Sciatic nerve (tissue), 2 donors: ENCODE measurements around the gene NPAT. TPM values are rescaled to one million over a fixed set of nuclear protein-coding genes. Genes with fewer than 3 reads are reported as not detected.

Source experiments
- ATAC-seq: fragments of 200-7000 bp; cut with Tn5 transposase; one replicate; pipeline ENCODE4 v1.9.1; 2020; ENCODE audit warnings: mild to moderate bottlenecking, moderate library complexity
- DNase-seq: peaks from one replicate; pipeline ENCODE4 v3.0.0-alpha.2; 2020; ENCODE audit warnings: low spot score
- intact Hi-C: fragments of 100-400 bp; cut with DNase I; formaldehyde crosslinking; loops from one replicate; pipeline ENCODE4 v1.14.2; 2022
- total RNA-seq: library from RNA; stranded (reverse); fragmentation: NEBNext Ultra II Directional; extraction: Animal tissue kit (Norgen Biotek cat#: 25700); gene quantifications from one replicate; pipeline ENCODE4 v1.2.1, GENCODE V29; 2021
- donor health status: DM: no; HTN: no; CAD: no.
- donor health status: DM: no; HTN: no; CAD: no.

Gene NPAT
- total RNA-seq = 18.1 TPM

DNA sequence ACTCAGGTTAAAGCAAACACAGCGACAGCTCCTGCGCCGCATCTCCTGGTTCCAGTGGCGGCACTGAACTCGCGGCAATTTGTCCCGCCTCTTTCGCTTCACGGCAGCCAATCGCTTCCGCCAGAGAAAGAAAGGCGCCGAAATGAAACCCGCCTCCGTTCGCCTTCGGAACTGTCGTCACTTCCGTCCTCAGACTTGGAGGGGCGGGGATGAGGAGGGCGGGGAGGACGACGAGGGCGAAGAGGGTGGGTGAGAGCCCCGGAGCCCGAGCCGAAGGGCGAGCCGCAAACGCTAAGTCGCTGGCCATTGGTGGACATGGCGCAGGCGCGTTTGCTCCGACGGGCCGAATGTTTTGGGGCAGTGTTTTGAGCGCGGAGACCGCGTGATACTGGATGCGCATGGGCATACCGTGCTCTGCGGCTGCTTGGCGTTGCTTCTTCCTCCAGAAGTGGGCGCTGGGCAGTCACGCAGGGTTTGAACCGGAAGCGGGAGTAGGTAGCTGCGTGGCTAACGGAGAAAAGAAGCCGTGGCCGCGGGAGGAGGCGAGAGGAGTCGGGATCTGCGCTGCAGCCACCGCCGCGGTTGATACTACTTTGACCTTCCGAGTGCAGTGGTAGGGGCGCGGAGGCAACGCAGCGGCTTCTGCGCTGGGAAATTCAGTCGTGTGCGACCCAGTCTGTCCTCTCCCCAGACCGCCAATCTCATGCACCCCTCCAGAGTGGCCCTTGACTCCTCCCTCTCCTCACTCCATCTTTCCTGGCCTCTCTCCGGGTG is at the start of gene NPAT, which contains the start of gene ATM:
Gene NPAT (minus strand): TSS at position 65 of the 774 bp plus-strand sequence. CDS start 102 bp downstream, outside the sequence.
Gene ATM (plus strand): TSS at position 494 of the 774 bp plus-strand sequence. CDS start 4,558 bp downstream, outside the sequence.
- intact Hi-C loops = no loop called here
- peak; percentile 99 for DNase-seq
- ATAC-seq = peak; percentile 98

DNA sequence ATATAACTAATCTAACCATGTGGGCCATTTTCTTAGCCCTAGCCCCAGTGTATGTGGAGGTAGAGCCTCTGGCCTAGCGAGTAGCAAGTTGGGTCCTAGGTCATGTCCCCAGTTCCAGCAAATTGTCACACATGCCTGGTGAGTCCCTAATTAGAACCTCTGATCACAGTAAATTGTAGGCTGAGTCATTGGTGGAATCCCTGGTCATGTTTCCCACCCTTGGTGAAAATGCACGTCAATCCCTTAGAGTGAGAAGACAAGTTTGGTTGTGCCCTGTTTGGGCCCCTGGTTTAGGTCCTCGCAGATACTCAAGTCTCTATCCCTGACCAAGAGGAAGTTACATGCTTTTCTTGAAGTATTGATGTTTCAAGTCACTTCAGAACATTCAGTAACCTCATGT is 47.1 kb upstream of the NPAT start:
- no peak for ATAC-seq
- intact Hi-C loops = no loop called here
- DNase-seq = no peak

DNA sequence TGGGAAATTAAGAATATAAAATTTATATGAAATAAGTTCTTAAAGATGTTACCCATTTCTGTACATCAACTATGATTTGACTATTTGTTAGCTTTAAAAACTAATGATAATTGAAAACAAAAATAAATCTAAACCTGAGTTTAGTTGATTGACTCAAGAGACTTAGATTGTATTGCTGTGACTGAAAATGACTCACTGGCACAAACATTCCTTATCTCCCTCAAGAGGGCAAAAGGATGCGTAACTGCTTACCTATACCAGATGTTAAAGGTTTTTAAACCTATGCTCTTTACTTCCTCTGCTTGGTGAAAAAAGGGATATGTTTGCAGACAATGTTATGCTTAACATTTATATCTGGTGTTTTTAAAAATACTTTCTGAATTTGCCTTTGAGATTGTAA is 30.7 kb upstream of the NPAT start:
- intact Hi-C loops = no loop called here
- no peak for DNase-seq

DNA sequence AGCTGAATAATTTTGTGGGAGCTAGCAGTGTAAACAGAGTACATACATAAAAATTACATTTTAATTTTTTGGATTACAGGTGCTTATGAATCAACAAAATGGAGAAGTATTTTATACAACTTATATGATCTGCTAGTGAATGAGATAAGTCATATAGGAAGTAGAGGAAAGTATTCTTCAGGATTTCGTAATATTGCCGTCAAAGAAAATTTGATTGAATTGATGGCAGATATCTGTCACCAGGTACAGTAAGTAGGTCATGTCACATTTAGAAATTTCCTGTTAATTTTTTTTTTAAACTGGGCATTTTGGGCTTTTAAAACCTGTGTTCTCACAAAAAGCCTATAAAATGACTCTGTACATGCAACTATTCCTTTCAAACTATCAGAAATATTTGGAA is 24.4 kb upstream of the NPAT start:
- ATAC-seq (no peak), DNase-seq (no peak)
- intact Hi-C loops = no loop called here

More for the DNA sequence above, 30.7 kb upstream of the NPAT start:
- no peak for ATAC-seq

- DNase-seq (no peak), ATAC-seq (no peak)
- intact Hi-C loops = no loop called here
Observed at GRCh38 chr11:108246308-108246707, 23.9 kb upstream of the NPAT start.

DNA sequence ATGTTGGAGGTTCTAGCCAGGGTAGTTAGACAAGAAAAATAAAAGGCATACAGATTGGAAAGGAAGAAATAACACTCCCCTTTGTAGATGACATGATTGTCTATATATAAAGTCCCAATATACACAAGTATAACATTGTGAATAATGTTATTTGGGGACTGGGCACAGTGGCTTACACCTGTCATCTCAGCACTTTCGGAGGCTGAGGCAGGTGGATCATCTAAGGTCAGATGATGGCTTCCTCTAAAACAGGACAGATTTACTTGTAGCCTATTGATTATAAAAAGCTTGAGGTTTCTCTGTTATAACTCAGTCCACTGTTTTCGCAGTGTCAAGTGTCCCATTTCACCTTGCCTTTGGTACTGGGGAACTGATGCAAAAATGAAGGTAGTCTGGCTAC is 20.0 kb upstream of the NPAT start:
- intact Hi-C loops = loop anchor here (5.0 kb wide), 1 partner anchor 1010 kb away; no protein-coding TSS in a partner anchor
- DNase-seq = no peak
- no peak for ATAC-seq

DNA sequence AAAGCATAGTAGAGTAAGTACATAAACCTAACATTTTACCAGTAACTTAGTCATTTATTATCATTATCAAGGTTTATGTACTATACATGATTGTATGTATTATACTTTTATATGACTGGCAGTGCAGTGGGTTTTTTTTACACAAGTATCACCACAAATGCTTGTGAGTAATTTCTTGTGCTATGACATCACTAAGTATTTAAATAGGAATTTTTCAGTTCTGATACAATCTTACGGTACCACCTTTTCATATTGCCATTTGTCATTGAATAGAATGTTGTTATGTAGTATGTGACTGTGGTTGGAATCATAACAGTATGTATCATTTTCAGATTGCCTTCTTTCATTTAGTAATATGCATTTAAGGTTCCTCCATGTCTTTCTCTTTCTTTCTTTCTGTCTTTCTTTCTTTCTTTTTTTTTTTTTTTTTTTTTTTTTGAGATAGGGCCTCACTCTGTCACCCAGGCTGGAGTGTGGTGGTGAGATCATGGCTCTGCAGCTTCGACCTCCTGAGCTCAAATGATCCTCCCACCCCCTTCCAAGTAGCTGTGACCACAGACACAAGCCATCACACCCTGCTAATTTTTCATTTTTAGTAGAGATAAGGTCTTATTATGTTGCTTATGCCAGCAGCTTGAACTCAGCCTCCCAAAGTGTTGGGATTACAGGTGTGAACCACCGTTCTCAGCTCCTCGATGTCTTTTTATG is 19.0 kb upstream of the NPAT start:
- intact Hi-C loops = loop anchor here (5.0 kb wide), 1 partner anchor 1011 kb away; no protein-coding TSS in a partner anchor
- ATAC-seq (no peak), DNase-seq (no peak)

GRCh38 chr11:108239076-108239475 is 16.6 kb upstream of the NPAT start:
- DNase-seq (no peak), ATAC-seq (no peak)
- intact Hi-C loops = no loop called here

GRCh38 chr11:108237058-108237481 is 14.6 kb upstream of the NPAT start:
- DNase-seq = no peak
- ATAC-seq = no peak
- intact Hi-C loops = no loop called here

GRCh38 chr11:108235633-108236032 is 13.2 kb upstream of the NPAT start:
- DNase-seq (no peak), ATAC-seq (no peak)
- intact Hi-C loops = no loop called here

DNA sequence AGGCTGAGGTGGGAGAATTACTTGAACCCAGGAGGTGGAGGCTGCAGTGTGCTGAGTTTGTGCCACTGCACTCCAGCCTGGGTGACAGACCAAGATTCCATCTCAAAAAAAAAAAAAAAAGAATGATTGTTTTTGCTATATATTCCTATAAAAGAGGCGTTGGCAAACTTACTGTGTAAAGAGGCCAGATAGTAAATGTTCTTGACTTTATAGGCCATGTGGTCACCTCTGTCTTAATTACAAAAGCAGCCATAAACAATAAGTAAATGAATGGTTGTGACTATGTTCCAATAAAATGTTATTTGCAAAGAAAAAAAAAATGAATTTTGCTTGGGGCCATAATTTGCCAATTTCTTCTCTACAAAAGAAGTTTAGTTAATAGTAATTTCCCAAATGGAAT is 12.8 kb upstream of the NPAT start:
- no peak for ATAC-seq
- no peak for DNase-seq
- intact Hi-C loops = no loop called here

DNA sequence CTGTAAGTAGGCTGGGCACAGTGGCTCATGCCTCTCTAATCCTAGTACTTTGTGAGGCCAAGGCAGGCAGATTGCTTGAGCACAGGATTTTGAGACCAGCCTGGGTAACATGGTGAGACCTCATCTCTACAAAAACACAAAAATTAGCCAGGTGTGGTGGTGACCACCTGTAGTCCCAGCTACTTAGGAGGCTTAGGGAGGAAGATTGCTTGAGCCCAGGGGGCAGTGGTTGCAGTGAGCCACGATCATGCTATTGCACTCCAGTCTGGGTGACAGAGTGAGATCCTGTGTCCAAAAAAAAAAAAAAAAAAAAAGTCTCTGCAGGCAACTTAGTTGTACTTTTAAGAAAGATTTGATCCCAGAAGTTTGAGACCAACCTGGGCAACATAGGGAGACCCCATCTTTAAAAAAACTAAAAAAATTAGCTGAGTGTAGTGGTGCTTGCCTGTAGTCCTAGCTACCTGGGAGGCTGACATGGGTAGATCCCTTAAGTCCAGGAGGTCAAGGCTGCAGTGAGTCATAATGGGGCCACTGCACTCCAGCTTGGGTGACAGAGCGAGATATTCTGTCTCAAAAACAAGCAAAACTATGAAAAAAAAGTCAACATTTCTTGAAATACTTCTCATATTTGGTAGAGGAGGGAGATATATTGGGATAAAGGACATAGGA is 11.0 kb upstream of the NPAT start:
- ATAC-seq (no peak), DNase-seq (no peak)
- intact Hi-C loops = no loop called here

- no peak for ATAC-seq
- DNase-seq = no peak
- intact Hi-C loops = no loop called here
Observed at GRCh38 chr11:108228251-108228650, 5.8 kb upstream of the NPAT start.

GRCh38 chr11:108226036-108226435 is 3.6 kb upstream of the NPAT start:
- DNase-seq (no peak), ATAC-seq (no peak)
- intact Hi-C loops = no loop called here

DNA sequence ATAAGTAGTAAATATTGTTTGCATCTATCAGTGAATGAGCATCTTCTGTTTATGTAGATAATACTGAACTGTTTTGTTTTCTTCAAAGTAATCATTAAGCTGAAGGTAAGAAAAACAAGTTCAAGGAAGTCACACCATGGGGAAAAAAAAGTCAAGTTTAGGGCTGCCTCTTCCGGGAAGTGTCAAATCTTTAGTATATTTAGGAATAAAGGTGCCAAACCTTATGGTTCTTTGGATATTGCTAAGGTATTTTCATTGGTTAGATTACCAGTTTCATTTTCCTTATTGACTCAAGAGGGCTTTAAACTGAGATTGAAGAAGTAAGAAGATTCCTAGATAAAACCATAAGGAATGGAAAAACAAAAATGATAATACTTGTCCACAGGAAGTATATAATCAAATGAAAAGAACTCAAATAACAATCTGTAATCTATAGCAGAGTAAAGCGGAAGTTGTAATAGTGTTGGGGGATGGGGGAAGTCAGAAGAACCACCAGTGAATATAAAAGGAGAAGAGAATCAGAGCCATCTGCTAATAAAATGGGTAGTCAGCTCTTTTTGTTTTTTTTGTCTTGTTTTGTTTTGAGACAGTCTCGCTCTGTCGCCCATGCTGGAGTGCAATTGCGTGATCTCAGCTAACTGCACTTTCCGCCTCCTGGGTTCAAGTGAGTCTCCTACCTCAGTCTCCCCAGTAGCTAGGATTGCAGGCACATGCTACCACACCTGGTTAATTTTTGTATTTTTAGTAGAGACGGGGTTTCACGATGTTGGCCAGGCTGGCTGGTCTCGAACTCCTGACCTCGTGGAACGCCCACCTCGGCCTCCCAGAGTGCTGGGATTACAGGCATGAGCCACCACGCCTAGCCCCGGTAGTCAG is 2.7 kb upstream of the NPAT start:
- ATAC-seq = no peak
- DNase-seq = no peak
- intact Hi-C loops = no loop called here

- DNase-seq (no peak), ATAC-seq (no peak)
- intact Hi-C loops = no loop called here
Observed at GRCh38 chr11:108224366-108224765, 1.9 kb upstream of the NPAT start.

- ATAC-seq = no peak
- intact Hi-C loops = no loop called here
- DNase-seq = no peak
Observed at GRCh38 chr11:108223348-108224149, 1.1 kb upstream of the NPAT start.

GRCh38 chr11:108221911-108222573 is 396 bp downstream of the NPAT start:
- ATAC-seq = no peak
- DNase-seq = no peak
- intact Hi-C loops = no loop called here
